K562 (cell line): ENCODE measurements around the gene KNCN. TPM values are rescaled to one million over a fixed set of nuclear protein-coding genes. Genes with fewer than 3 reads are reported as not detected.

Experiments
- BRF1 ChIP-seq: IDR thresholded peaks from 3 replicates; pipeline ENCODE4 v1.6.1; 2011; ENCODE audit warnings: borderline replicate concordance, mild to moderate bottlenecking; ENCODE audit not compliant: insufficient read length; ENCODE audit errors: extremely low read depth
- JUND ChIP-seq, 2 experiments: IDR thresholded peaks; 2 replicates in 1 of 2; 3 replicates in 1 of 2; pipeline ENCODE4 v1.6.1; 2011; ENCODE audit warnings: borderline replicate concordance in 2 of 2, low read depth in 2 of 2, low read length in 2 of 2, improper control_type of control experiment in 1 of 2, missing biosample characterization in 1 of 2, missing genetic modification characterization in 1 of 2, missing genetic modification reagents in 1 of 2
- RCOR1 ChIP-seq, 2 experiments: IDR thresholded peaks; 2 replicates each; pipeline ENCODE4 v1.6.1; 2012; ENCODE audit warnings: low read depth in 2 of 2, low read length in 2 of 2, borderline replicate concordance in 1 of 2, improper control_type of control experiment in 1 of 2
- TEAD4 ChIP-seq, 2 experiments: sonication (generic) in 1 of 2; formaldehyde crosslinking in 1 of 2; IDR thresholded peaks; 2 replicates each; pipeline versions ENCODE4 v1.6.1 to v1.8.0; 2012 to 2022; ENCODE audit warnings: borderline replicate concordance in 1 of 2, inconsistent platforms in 1 of 2, low read length in 1 of 2, mild to moderate bottlenecking in 1 of 2, missing genetic modification reagents in 1 of 2
- ZKSCAN1 ChIP-seq: fragments of 150-350 bp; IDR thresholded peaks from 2 replicates; pipeline ENCODE4 v1.6.1; 2016; ENCODE audit warnings: low read depth, low read length
- ZNF224 ChIP-seq: sonication (generic); formaldehyde crosslinking; IDR thresholded peaks from 2 replicates; pipeline ENCODE4 v1.8.0; 2022; ENCODE audit warnings: mild to moderate bottlenecking, missing genetic modification reagents
- polyA plus RNA-seq, 8 experiments: library from polyadenylated mRNA; depleted of rRNA in 4 of 8; stranded (reverse) in 5 of 8; unstranded in 3 of 8; fragments of >200 nt; fragmentation: Nextera tagmentation in 2 of 8; fragmentation: Illumina TruSeq in 1 of 8; extraction: Ambion mirVana in 2 of 8; extraction: Trizol in 1 of 8; gene quantifications; 2 replicates each; pipeline versions ENCODE4 v1.2.1 to v1.2.3, GENCODE V29; 2011 to 2014; ENCODE audit warnings: inconsistent platforms in 1 of 8, missing spikeins in 1 of 8
- total RNA-seq, 7 experiments: library from RNA; depleted of rRNA in 6 of 7; stranded (reverse); fragments of >200 nt in 6 of 7; fragmentation: Illumina TruSeq in 2 of 7; extraction: Trizol in 2 of 7; gene quantifications; 2 replicates each; pipeline versions ENCODE4 v1.2.1 to v1.2.3, GENCODE V29; 2011 to 2021; ENCODE audit warnings: low replicate concordance in 1 of 7
- TF ChIP-seq, protein P1 (sequence below): IDR thresholded peaks from 3 replicates; pipeline ENCODE4 v1.6.1; 2011; ENCODE audit warnings: borderline replicate concordance, mild to moderate bottlenecking, moderate library complexity; ENCODE audit not compliant: insufficient read length; ENCODE audit errors: extremely low read depth
- TF ChIP-seq, protein P2 (sequence below): sonication (generic); formaldehyde crosslinking; IDR thresholded peaks from 2 replicates; pipeline ENCODE4 v1.8.1; 2022; ENCODE audit warnings: missing genetic modification reagents
- TF ChIP-seq, protein P3 (sequence below), 2 experiments: fragments of 450-650 bp in 1 of 2; sonication (generic) in 1 of 2; formaldehyde crosslinking in 1 of 2; IDR thresholded peaks; 2 replicates each; pipeline versions ENCODE4 v1.7.1 to v1.9.0; 2016 to 2022; ENCODE audit warnings: inconsistent platforms in 1 of 2, mild to moderate bottlenecking in 1 of 2, missing genetic modification reagents in 1 of 2
- TF ChIP-seq, protein P4 (sequence below): sonication (generic); formaldehyde crosslinking; IDR thresholded peaks from 2 replicates; pipeline ENCODE4 v1.8.1; 2023; ENCODE audit warnings: mild to moderate bottlenecking, missing genetic modification reagents

Gene KNCN
- total and polyA plus RNA-seq, 9 of the 15 experiments (the other 6 are each of a cell fraction or from before 2014, with no cell fraction given): not detected

DNA sequence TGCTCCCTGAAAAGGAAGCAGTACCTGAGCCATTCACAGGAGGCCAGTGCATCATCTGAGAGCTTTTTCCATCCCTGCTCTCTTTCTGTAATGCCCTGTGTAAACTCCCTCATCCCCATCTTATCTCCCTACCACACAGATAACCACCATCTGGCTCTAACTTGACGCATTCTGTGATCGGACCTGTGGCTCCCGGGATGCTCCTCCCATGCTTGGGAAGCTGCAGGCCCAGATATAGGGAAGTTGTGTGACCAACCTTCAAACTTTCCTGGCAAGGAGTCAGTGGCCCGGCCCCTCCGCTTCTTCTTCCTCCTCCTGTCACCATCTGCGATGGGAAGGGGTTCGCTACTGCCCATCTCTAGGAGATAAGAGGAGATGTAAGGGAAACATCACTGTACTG, 31.5 kb upstream of the KNCN start (continued):
- TF ChIP-seq BRF1 (no peak), ZKSCAN1 (no peak), RCOR1 (IDR thresholded peaks at IDR 0.05; ENCODE audit: borderline replicate concordance in 1 of 2, low read depth in 2 of 2, low read length in 2 of 2) (peak in 1 of 2 experiments; percentile 83; a peak in 2 of 4 replicates), JUND (IDR thresholded peaks at IDR 0.05; ENCODE audit: borderline replicate concordance, low read depth, low read length) (peak; percentile 8; the same call in 1 of the 2 replicates), JUND (tag; IDR thresholded peaks at IDR 0.05; ENCODE audit: borderline replicate concordance, low read depth, low read length) (no peak; the same call in 2 of the 3 replicates), ZNF224 (CRISPR knock-in tag) (no peak), TEAD4 (IDR thresholded peaks at IDR 0.05; ENCODE audit: low read length) (peak; percentile 52; the same call in 1 of the 2 replicates), TEAD4 (CRISPR knock-in tag; IDR thresholded peaks at IDR 0.05; ENCODE audit: borderline replicate concordance) (no peak)
- TF ChIP-seq, protein P1, sequence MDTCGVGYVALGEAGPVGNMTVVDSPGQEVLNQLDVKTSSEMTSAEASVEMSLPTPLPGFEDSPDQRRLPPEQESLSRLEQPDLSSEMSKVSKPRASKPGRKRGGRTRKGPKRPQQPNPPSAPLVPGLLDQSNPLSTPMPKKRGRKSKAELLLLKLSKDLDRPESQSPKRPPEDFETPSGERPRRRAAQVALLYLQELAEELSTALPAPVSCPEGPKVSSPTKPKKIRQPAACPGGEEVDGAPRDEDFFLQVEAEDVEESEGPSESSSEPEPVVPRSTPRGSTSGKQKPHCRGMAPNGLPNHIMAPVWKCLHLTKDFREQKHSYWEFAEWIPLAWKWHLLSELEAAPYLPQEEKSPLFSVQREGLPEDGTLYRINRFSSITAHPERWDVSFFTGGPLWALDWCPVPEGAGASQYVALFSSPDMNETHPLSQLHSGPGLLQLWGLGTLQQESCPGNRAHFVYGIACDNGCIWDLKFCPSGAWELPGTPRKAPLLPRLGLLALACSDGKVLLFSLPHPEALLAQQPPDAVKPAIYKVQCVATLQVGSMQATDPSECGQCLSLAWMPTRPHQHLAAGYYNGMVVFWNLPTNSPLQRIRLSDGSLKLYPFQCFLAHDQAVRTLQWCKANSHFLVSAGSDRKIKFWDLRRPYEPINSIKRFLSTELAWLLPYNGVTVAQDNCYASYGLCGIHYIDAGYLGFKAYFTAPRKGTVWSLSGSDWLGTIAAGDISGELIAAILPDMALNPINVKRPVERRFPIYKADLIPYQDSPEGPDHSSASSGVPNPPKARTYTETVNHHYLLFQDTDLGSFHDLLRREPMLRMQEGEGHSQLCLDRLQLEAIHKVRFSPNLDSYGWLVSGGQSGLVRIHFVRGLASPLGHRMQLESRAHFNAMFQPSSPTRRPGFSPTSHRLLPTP: no peak
- TF ChIP-seq, protein P2, sequence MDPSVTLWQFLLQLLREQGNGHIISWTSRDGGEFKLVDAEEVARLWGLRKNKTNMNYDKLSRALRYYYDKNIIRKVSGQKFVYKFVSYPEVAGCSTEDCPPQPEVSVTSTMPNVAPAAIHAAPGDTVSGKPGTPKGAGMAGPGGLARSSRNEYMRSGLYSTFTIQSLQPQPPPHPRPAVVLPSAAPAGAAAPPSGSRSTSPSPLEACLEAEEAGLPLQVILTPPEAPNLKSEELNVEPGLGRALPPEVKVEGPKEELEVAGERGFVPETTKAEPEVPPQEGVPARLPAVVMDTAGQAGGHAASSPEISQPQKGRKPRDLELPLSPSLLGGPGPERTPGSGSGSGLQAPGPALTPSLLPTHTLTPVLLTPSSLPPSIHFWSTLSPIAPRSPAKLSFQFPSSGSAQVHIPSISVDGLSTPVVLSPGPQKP (CRISPR knock-in tag): no peak
- TF ChIP-seq, protein P3, sequence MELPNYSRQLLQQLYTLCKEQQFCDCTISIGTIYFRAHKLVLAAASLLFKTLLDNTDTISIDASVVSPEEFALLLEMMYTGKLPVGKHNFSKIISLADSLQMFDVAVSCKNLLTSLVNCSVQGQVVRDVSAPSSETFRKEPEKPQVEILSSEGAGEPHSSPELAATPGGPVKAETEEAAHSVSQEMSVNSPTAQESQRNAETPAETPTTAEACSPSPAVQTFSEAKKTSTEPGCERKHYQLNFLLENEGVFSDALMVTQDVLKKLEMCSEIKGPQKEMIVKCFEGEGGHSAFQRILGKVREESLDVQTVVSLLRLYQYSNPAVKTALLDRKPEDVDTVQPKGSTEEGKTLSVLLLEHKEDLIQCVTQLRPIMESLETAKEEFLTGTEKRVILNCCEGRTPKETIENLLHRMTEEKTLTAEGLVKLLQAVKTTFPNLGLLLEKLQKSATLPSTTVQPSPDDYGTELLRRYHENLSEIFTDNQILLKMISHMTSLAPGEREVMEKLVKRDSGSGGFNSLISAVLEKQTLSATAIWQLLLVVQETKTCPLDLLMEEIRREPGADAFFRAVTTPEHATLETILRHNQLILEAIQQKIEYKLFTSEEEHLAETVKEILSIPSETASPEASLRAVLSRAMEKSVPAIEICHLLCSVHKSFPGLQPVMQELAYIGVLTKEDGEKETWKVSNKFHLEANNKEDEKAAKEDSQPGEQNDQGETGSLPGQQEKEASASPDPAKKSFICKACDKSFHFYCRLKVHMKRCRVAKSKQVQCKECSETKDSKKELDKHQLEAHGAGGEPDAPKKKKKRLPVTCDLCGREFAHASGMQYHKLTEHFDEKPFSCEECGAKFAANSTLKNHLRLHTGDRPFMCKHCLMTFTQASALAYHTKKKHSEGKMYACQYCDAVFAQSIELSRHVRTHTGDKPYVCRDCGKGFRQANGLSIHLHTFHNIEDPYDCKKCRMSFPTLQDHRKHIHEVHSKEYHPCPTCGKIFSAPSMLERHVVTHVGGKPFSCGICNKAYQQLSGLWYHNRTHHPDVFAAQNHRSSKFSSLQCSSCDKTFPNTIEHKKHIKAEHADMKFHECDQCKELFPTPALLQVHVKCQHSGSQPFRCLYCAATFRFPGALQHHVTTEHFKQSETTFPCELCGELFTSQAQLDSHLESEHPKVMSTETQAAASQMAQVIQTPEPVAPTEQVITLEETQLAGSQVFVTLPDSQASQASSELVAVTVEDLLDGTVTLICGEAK (IDR thresholded peaks at IDR 0.05): no peak
- TF ChIP-seq, protein P3 (CRISPR knock-in tag; IDR thresholded peaks at IDR 0.05): no peak
- TF ChIP-seq, protein P4, sequence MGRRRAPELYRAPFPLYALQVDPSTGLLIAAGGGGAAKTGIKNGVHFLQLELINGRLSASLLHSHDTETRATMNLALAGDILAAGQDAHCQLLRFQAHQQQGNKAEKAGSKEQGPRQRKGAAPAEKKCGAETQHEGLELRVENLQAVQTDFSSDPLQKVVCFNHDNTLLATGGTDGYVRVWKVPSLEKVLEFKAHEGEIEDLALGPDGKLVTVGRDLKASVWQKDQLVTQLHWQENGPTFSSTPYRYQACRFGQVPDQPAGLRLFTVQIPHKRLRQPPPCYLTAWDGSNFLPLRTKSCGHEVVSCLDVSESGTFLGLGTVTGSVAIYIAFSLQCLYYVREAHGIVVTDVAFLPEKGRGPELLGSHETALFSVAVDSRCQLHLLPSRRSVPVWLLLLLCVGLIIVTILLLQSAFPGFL (CRISPR knock-in tag): no peak
